GM19099 (cell line): Measurements from ENCODE around the gene MFSD1.
A peak's percentile ranks its signal among the peaks of the same experiment; 100 is the strongest.

Experiments
- POLR2A ChIP-seq: IDR thresholded peaks from 3 replicates; pipeline ENCODE4 v1.6.1; 2011; ENCODE audit warnings: low read depth; ENCODE audit not compliant: insufficient read length; ENCODE audit errors: extremely low read depth

MFSD1 gene, protein sequence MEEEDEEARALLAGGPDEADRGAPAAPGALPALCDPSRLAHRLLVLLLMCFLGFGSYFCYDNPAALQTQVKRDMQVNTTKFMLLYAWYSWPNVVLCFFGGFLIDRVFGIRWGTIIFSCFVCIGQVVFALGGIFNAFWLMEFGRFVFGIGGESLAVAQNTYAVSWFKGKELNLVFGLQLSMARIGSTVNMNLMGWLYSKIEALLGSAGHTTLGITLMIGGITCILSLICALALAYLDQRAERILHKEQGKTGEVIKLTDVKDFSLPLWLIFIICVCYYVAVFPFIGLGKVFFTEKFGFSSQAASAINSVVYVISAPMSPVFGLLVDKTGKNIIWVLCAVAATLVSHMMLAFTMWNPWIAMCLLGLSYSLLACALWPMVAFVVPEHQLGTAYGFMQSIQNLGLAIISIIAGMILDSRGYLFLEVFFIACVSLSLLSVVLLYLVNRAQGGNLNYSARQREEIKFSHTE

DNA sequence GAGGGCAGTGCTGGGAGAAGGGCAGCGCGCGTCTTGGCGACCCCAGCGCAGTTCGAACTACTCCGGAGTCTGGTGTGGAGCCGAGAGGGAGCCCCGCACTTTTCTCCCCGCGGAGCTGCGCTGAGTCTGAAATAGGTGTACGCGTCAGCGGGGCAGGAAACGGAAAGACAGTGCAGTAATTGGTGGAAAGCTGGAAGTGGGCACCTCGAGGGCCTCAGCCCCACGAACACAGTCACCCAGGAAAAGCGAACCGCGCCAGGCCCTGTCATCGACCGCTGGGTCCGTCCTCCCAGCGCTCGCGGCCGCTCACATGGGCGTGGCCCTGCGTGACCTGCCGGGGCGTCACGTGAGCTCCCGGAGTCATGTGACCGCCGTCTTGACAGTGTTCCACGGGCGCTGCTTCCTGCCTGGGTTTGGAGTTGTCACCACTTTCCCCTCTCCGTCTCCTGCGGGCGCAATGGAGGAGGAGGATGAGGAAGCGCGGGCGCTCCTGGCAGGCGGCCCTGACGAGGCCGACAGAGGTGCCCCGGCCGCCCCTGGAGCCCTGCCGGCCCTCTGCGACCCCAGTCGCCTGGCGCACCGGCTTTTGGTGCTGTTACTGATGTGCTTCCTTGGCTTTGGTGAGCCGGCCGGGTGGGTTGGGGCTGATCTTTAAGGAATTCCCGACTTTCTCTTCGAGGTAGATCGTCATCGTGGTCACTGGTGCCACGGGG is at the start of gene MFSD1:
Gene MFSD1 (plus strand): TSS at position 359 of the 713 bp plus-strand sequence. CDS start 99 bp downstream, at position 458.
- peak; percentile 82 for TF ChIP-seq POLR2A

DNA sequence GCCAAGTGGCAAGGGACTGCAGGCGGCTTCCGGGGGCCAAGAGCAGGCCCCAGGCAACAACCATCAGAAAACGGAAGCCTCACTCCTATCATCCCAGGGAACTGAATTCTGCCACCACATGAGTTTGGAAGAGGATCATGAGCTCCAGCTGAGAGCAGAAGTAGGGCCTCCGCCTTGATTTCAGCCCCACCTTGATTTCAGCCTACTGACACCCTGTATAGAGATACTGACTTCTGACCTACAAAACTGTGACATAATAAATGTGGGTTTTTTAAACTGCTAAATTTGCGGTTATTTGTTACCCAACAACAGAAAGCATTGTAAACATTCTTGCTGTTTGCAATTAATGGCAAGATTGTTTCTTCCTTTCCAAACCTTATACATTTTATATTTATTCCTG is 48.0 kb upstream of the MFSD1 start:
- no peak for TF ChIP-seq POLR2A

DNA sequence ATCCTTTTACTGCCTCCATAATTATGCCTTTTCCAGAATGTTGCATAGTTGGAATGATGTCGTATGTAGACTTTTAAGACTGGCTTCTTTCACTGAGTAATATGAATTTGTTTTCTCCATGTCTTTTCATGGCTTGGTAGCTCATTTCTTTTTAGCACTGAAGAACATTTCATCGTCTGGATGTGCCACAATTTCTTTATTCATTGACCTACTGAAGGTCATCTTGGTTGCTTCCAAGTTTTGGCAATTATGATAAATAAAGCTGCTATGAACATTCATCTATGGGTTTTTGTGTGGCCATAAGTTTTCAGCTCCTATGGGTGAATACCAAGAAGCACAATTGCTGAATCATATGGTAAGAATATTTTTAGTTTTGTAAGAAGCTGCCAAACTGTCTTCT is 46.4 kb upstream of the MFSD1 start:
- no peak for TF ChIP-seq POLR2A

DNA sequence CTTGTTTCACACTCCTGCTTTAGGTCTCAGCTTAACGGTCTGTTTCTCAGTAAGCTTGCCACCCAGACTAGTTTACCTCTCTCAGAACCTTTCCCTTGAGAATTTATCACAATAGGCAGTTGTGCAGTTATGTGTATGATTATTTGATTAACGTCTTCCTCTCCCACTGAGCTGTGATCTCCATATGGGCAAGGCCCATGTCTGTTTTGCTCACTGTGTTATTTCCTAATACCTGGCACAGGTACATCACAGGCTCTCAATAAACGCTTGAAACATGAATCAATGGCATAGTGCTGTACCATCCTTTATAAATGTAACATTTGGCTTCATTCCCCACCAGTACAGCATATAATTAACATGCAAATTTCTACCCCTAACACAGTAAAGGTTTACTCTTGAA is 40.5 kb upstream of the MFSD1 start:
- TF ChIP-seq POLR2A = no peak

DNA sequence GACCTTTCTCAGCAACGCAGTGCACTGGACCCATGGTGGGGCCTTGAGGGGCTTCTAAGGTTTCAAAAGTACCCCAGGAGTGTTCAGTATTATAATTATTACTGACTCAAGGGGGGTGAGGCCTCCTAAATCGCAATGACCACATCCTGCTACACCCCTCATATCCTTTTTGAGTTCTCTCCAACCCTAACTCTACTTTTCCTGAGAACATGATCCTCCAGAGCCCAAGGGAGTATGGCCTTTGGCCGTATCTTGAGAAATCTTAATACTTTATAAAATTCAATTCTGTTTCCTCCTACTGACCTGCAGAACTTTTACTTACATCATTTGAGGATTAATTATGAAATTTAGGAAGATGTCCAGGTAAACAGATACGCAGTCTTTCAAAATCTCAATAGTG is 39.2 kb upstream of the MFSD1 start:
- no peak for TF ChIP-seq POLR2A

DNA sequence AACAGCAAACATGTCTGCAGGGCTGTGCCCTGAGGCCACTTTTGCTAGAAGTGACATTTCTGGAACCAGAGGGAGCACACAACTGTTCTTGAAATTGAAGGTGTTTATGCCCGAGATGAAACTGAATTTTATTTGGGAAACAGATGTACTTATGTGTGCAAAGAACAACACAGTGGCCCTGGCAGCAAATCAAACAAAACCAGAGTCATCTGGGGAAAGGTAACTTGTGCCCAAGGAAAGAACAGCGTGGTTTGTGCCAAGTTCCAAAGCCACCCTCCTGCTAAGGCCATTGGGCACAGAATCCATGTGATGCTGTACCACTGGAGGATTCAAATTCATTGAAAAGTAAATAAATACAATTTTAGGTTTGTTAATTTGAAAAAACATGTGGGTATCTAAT is 38.4 kb upstream of the MFSD1 start:
- TF ChIP-seq POLR2A = no peak

DNA sequence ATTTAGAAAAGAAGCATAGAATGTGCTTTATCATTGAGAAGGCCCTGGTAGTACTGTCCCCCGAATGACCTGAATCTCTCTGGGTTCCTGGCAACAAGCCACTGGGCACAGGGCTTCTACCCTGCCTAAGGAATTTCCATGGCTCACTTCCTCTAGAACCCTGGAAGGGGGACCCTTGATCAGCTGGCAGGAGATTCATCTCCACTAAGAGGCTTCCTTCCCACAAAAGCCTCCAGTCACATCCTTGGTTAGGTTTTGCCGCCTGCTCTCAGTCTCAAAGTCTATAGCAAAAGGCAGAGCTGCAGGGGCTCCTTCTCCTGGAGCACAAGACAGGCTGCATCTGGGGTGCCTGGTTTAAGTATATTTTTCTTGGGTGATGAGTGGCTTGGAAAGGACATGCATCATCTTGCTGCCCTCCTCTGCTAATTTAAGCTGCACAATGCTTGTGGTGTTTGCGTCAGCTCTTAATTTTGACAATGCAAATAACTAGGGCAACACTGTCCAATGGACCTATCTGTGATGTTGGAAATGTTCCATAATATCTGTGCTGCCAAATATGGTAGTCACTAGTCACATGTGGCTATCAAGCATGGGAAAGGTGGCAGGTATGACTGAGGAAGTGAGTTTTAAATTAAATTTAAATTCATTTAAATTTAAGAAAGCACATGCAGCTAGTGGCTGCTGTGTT is 36.2 kb upstream of the MFSD1 start:
- no peak for TF ChIP-seq POLR2A

DNA sequence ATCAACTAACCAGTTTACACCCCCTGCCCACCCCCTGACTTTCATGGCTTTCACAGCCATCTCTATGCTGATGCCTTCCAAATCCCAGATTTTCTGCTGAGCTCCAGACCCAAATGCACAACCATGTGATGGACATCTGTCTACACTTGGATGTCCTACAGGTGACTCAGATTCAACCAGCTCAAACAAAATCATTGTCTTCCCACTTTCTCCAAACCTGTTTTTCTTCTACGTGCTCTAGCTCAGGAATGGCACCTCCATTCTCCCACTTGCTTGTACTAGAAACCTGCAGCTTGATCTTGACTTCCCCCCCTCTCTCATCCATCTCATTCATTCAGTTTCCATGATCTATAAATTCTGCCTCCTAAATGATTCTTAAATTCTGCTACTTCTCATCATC is 35.5 kb upstream of the MFSD1 start:
- TF ChIP-seq POLR2A = no peak

DNA sequence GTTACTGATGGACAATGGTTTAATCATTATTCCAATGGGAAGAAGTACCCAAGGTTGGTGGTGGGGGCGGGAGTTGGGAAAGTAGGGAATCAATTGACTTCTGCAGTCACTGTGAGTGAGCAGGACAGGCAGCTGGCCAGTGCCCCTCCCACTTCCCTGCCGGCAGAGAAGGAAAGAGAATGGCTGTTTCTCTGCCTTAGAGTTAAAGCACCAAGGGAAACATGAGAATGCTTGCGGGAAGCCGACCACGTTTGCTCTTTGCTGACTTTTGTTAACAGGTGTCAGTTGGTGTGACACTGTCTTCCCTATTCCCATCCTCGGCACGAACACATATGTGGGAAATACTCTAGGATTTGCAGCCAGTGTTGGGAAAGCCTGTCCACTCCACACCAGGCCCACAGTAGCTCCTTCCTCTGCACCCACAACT is 33.5 kb upstream of the MFSD1 start:
- no peak for TF ChIP-seq POLR2A

DNA sequence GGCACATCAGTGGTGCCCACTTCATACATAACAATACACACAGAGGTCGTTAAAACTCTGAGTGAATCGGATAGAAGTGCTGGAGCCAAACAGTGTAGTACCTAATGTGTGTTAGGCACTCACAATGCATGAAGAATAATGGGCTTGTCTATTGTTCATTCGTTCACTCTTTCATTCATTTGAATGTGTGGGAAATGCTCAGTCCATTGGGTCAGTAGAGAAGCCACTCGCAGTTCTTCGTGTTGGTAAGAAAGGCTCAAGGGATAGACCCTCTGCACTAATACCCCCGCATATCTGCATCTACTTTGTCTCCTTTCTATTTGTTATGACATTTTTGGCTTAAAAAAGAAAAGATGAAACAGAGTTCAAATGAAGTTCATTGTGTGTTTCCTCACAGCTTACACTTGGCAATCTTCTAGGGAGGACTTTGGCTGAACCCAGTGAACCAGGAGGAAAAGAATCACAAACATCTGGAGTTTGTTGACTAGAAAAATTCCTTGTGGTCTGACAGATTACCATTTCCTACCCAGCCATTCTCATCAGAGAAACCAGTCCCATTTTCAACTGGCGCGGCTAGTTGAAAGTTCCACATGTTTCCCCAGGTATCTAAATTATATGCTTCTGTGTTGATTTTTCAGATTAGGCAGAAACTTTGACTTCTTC is 32.8 kb upstream of the MFSD1 start:
- TF ChIP-seq POLR2A = no peak

DNA sequence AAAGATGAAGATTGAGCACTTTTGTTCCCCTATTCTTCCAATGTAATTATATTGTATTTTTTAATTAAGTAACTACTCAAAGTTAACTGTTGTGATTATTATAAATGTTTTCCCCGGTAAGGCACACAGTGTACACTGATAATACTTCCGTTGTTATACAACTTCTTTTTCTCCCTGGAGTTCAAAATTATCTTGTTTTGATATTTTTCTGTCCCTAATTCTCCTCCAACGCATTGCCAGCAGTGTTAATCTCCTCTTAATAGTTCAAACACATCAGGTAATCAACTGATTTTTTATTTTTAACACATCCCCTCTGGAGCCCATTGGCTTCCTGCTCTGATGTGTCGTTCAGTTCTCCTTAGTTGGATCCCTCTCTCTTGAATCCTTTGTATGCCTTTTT is 32.3 kb upstream of the MFSD1 start:
- TF ChIP-seq POLR2A = no peak

DNA sequence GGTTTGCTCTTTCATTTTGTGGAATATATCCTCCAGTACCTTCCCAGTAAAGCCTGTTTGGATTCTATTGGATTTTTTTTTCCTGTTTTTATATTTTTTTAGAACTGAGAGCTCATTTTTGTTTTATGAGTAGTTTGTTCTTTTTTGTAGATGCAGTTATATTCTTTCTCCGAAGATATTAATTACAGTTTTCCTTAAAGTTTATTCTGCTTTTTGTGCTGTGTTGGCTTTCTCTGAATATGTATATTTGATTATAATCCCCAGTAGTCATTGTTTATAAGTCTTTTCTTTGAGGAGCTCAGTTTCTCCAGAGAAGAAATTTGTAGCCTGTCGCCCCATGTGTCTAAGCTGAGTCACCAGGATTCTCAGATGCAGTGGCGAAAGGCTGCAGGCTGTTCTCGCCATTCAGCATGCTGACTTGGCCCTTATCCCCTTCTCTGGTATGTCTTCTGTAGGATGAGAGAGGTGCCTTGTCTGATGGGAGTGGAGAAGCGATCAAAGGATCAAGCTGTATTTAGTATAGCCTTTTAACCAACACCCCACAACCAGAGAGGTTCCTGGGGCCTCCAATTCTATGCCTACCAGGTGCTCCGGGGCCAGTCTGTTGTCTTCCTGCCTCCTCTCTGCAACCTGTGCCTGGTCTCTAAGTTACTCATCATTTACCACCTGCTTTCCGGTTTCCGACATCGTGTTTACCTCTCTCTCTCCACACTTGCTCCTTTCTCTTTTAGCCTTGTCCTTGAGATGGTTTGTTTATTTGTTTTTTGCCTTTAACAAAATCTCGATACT is 31.7 kb upstream of the MFSD1 start:
- no peak for TF ChIP-seq POLR2A

DNA sequence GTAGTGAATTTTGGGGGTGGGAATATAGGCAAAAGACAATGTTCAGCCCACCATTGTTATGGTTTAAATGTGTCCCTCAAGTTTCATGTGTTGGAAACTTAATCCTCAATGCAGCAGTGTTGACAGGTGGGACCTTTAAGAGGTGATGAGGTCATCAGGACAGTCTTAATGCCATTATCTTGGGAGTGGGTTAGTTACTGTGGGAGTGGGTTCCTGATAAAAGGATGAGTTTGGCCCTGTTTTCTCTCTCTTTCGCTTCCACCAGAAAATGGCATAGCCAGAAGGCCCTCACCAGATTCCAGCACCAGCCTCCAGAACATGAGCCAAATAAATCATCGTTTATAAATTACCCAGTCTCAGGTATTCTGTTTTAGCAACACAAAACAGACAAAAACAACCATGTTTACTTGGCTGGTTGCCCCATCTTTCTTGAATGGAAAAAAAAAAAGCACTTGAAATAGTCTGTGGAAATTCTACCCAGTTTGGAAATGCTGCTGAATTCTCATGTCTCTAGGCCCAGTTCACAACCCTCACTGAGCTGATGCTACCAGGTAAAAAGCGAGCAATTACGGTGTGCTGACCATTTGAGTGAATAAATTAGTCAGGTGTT is 31.0 kb upstream of the MFSD1 start:
- no peak for TF ChIP-seq POLR2A

DNA sequence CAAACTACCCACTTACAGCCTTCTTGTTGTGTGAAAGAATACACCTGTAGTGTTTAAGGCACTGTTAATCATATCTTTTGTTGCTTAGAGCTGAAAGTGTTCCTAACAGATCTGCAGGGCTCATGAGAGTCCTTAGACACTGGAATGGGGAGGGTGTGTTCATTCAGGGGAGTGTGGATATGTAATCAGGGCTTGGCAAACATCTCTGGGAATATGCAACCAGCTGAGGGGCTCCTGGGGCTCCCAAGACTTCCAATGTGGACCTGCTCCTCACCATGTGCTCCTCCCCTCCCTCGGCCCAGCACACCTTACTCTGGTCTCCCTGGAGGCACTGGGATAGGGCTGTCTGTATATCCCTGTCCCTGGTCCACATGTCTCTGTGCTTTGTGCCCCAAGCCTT is 30.3 kb upstream of the MFSD1 start:
- TF ChIP-seq POLR2A = no peak
